Measurements from ENCODE around the gene KCP. TPM values are rescaled to one million over a fixed set of nuclear protein-coding genes. Genes with fewer than 3 reads are reported as not detected.

The KCP gene
- total RNA-seq, 1 experiment from 2014 or later: 5.3 TPM

- no peak overlapping the region for H3K27ac ChIP-seq (ENCODE audit: insufficient read length, low read depth, low read length)
- no peak overlapping the region for H3K4ac ChIP-seq (ENCODE audit: low read depth, low read length)
- H2AFZ ChIP-seq (ENCODE audit: low read length): no peak overlapping the region
- H3K9me3 Mint-ChIP-seq: no peaks in the 10 kb centered on the region
- no peak overlapping the region for H3K18ac ChIP-seq (ENCODE audit: insufficient read length, low read depth, low read length)
- no peak overlapping the region for H3K4me2 ChIP-seq (ENCODE audit: insufficient read depth, insufficient read length, low read length)
- no peaks in the 10 kb centered on the region for H3K79me1 ChIP-seq (ENCODE audit: insufficient read depth, low read depth, low read length, poor library complexity, severe bottlenecking)
- DNase-seq: no peak
- H2AK5ac ChIP-seq (ENCODE audit: insufficient read length, low read length): no peak overlapping the region
- H3K4me3 Mint-ChIP-seq: no peak overlapping the region
- no peaks in the 10 kb centered on the region for H3K36me3 Mint-ChIP-seq (ENCODE audit: insufficient read depth in 1 of 3, low read depth in 3 of 3)
- H2BK20ac ChIP-seq (ENCODE audit: low read depth, low read length, poor library complexity, severe bottlenecking): no peak overlapping the region
- H3T11ph ChIP-seq (ENCODE audit: low read length): no peak overlapping the region
- no peak overlapping the region for H4K91ac ChIP-seq (ENCODE audit: insufficient read length, low read depth, low read length)
- no peaks in the 10 kb centered on the region for H3K9me3 ChIP-seq (ENCODE audit: control insufficient read depth, low read depth, low read length)
- no peaks in the 10 kb centered on the region for H3K79me2 ChIP-seq (ENCODE audit: insufficient read depth, low read length)
- H3K27me3 ChIP-seq (ENCODE audit: insufficient read depth, low read length): peaks cover 5% of the 10 kb centered on the region; the same call in 1 of the 2 replicates
- no CpG with 5 or more reads among the region's 8 CpGs for whole genome bisulfite sequencing (ENCODE audit: extremely low coverage, insufficient read length, low lambda C conversion rate)
- H3K27ac Mint-ChIP-seq: no peak overlapping the region
- H4K5ac ChIP-seq (ENCODE audit: insufficient read length, low read depth, low read length): no peak overlapping the region
- no peak for TF ChIP-seq CTCF (conservative IDR thresholded peaks at IDR 0.05)
- H2BK5ac ChIP-seq (ENCODE audit: insufficient read length, low read length): no peak overlapping the region
- no peak overlapping the region for H3K56ac ChIP-seq (ENCODE audit: insufficient read length, low read depth, low read length)
- H4K20me1 ChIP-seq (ENCODE audit: control insufficient read depth, insufficient read depth, insufficient read length): no peaks in the 10 kb centered on the region
- H2BK120ac ChIP-seq (ENCODE audit: low read depth, low read length, poor library complexity, severe bottlenecking): no peak overlapping the region
- no peaks in the 10 kb centered on the region for H3K4me1 ChIP-seq (ENCODE audit: insufficient read depth, low read length)
- no peak overlapping the region for H2BK12ac ChIP-seq (ENCODE audit: insufficient read length, low read depth, low read length)
- H3K23ac ChIP-seq (ENCODE audit: insufficient read length, low read depth, low read length): no peak overlapping the region
- H3K9ac ChIP-seq (ENCODE audit: extremely low read depth, insufficient read length, low read length): no peak overlapping the region
- no peak overlapping the region for H4K8ac ChIP-seq (replicated peaks; ENCODE audit: insufficient read length, low read depth, low read length)
- H3K23me2 ChIP-seq (ENCODE audit: insufficient read length, low read depth, low read length, poor library complexity, severe bottlenecking): no peaks in the 10 kb centered on the region
- H3K14ac ChIP-seq (ENCODE audit: insufficient read depth, low read length): no peak overlapping the region
- peaks cover 7 to 8% of the 10 kb centered on the region in 2 experiments for H3K4me1 Mint-ChIP-seq
- peaks cover 19% of the 10 kb centered on the region for H3K27me3 Mint-ChIP-seq (ENCODE audit: low read depth)
- H2BK15ac ChIP-seq (ENCODE audit: low read depth, low read length): no peak overlapping the region
These were observed 35.0 kb downstream of the KCP start for GRCh38 chr7:128875523-128875948.
